K562 (cell line): ENCODE measurements around the gene TUSC7. TPM values are rescaled to one million over a fixed set of nuclear protein-coding genes. Genes with fewer than 3 reads are reported as not detected.

Source experiments
- ATAC-seq: fragments of 200-7000 bp; cut with Tn5 transposase; 3 replicates; pipeline ENCODE4 v1.9.1; 2020; ENCODE audit warnings: moderate library complexity
- BruUV-seq: library from RNA; stranded (reverse); fragments of 400-500 nt; replicated peaks from 2 replicates; lab custom pipeline; 2021; lab: Mats Ljungman, UMichigan
- CTCF ChIA-PET: fragments of 300-600 bp; formaldehyde crosslinking; extraction: SDS; loops from one replicate; lab custom pipeline; 2021; ENCODE audit warnings: low intra/inter-chr PET ratio; lab: Yijun Ruan, JAX
- POLR2A ChIA-PET: fragments of 300-600, 350-650 bp; sonication (Branson Sonifier 250); formaldehyde crosslinking; extraction: SDS; loops from one replicate; lab custom pipeline; 2021; ENCODE audit warnings: antibody characterized with exemption, inconsistent platforms; lab: Yijun Ruan, JAX
- DNase-seq, 4 experiments: peaks; one replicate each; pipeline versions ENCODE4 v3.0.0 to v3.0.0-alpha.2; 2011 to 2018; ENCODE audit warnings: low spot score in 3 of 4, mixed read lengths in 3 of 4; ENCODE audit errors: extremely low read depth in 1 of 4
- FAIRE-seq: peaks from 2 replicates; lab custom pipeline; 2011; peaks lifted over from hg19 to GRCh38; lab: Jason Lieb, UNC
- H2AFZ ChIP-seq: 2 replicates; pipeline ENCODE4 v1.6.0; 2011; ENCODE audit warnings: low read depth, low read length, control low read depth, inconsistent platforms
- H3K27ac ChIP-seq: fragments of 200-600 bp; 3 replicates; pipeline ENCODE4 v1.8.0; 2011; ENCODE audit warnings: low read depth, mild to moderate bottlenecking, control low read depth, inconsistent platforms, low read length, moderate library complexity, mixed read lengths; ENCODE audit errors: extremely low read depth
- H3K27me3 ChIP-seq, 2 experiments: fragments of 300-600 bp in 1 of 2; 2 replicates in 1 of 2; 3 replicates in 1 of 2; pipeline versions ENCODE4 v1.6.0 to v1.8.0; 2011; ENCODE audit warnings: inconsistent platforms in 2 of 2, low read length in 2 of 2, mild to moderate bottlenecking in 1 of 2, mixed read lengths in 1 of 2, moderate library complexity in 1 of 2; ENCODE audit not compliant: control insufficient read depth in 2 of 2, insufficient read depth in 2 of 2
- H3K36me3 ChIP-seq: fragments of 300-600 bp; 3 replicates; pipeline ENCODE4 v1.8.0; 2011; ENCODE audit warnings: mild to moderate bottlenecking, low read length, inconsistent platforms; ENCODE audit not compliant: control insufficient read depth, insufficient read depth
- H3K4me1 ChIP-seq, 2 experiments: fragments of 200-600 bp in 1 of 2; replicated peaks in 1 of 2; 2 replicates in 1 of 2; 3 replicates in 1 of 2; pipeline versions ENCODE4 v1.5.1 to v1.8.0; 2011; ENCODE audit warnings: inconsistent platforms in 2 of 2, low read length in 2 of 2, mild to moderate bottlenecking in 1 of 2, mixed read lengths in 1 of 2, moderate library complexity in 1 of 2; ENCODE audit not compliant: control insufficient read depth in 2 of 2, insufficient read depth in 2 of 2
- H3K4me2 ChIP-seq: 2 replicates; pipeline ENCODE4 v1.6.1; 2011; ENCODE audit warnings: low read length, control low read depth, inconsistent platforms, mixed read lengths; ENCODE audit not compliant: insufficient read depth
- H3K4me3 ChIP-seq: fragments of 200-600 bp; sonication (generic), shearing (Covaris generic); 2 replicates; pipeline ENCODE4 v1.5.1; 2016; ENCODE audit warnings: control low read depth, inconsistent platforms
- H3K79me2 ChIP-seq: fragments of 200-600 bp; 3 replicates; pipeline ENCODE4 v1.8.0; 2011; ENCODE audit warnings: low read length, inconsistent platforms; ENCODE audit not compliant: control insufficient read depth, insufficient read depth
- H3K9ac ChIP-seq, 2 experiments: 2 replicates each; pipeline versions ENCODE4 v1.6.0 to v1.6.1; 2011; ENCODE audit warnings: low read depth in 2 of 2, low read length in 2 of 2, control low read depth in 1 of 2, inconsistent platforms in 1 of 2, mild to moderate bottlenecking in 1 of 2, mixed read lengths in 1 of 2; ENCODE audit not compliant: insufficient read depth in 1 of 2
- H3K9me1 ChIP-seq: one replicate; pipeline ENCODE4 v1.6.0; 2011; ENCODE audit warnings: inconsistent platforms, mild to moderate bottlenecking, low read length, moderate library complexity; ENCODE audit not compliant: control insufficient read depth, insufficient read depth
- H3K9me3 ChIP-seq: replicated peaks from 2 replicates; pipeline ENCODE4 v1.5.1; 2011; ENCODE audit warnings: low read depth, low read length, inconsistent platforms; ENCODE audit not compliant: control insufficient read depth, insufficient read depth
- H4K20me1 ChIP-seq: replicated peaks from 2 replicates; pipeline ENCODE4 v1.6.1; 2011; ENCODE audit warnings: low read length, inconsistent platforms, mixed read lengths; ENCODE audit not compliant: control insufficient read depth, insufficient read depth
- C11orf30 ChIP-seq: fragments of 450-650 bp; IDR thresholded peaks from 2 replicates; pipeline ENCODE4 v1.6.1; 2016; ENCODE audit warnings: low read depth, mild to moderate bottlenecking
- CEBPZ ChIP-seq: fragments of 150-350 bp; IDR thresholded peaks from 2 replicates; pipeline ENCODE4 v1.6.1; 2014; ENCODE audit warnings: low read depth, mild to moderate bottlenecking, low read length, borderline replicate concordance
- CREB1 ChIP-seq, 2 experiments: sonication (generic) in 1 of 2; formaldehyde crosslinking in 1 of 2; IDR thresholded peaks; 2 replicates each; pipeline versions ENCODE4 v1.6.1 to v1.8.0; 2012 to 2022; ENCODE audit warnings: inconsistent platforms in 1 of 2, mild to moderate bottlenecking in 1 of 2, missing genetic modification reagents in 1 of 2, moderate library complexity in 1 of 2
- CREM ChIP-seq: IDR thresholded peaks from 2 replicates; pipeline ENCODE4 v1.6.1; 2014; ENCODE audit warnings: antibody characterized with exemption, low read depth
- DLX4 ChIP-seq: fragments of 250-450 bp; sonication (Bioruptor Pico); IDR thresholded peaks from 2 replicates; pipeline ENCODE4 v1.6.1; 2021; ENCODE audit warnings: mild to moderate bottlenecking
- ESRRB ChIP-seq: fragments of 250-450 bp; sonication (Bioruptor Pico); IDR thresholded peaks from 2 replicates; pipeline ENCODE4 v1.5.0; 2020; ENCODE audit warnings: mild to moderate bottlenecking, moderate library complexity, borderline replicate concordance
- GABPB1 ChIP-seq: sonication (generic); formaldehyde crosslinking; IDR thresholded peaks from 2 replicates; pipeline ENCODE4 v1.8.0; 2022; ENCODE audit warnings: mild to moderate bottlenecking, missing genetic modification reagents
- HCFC1 ChIP-seq: IDR thresholded peaks from 2 replicates; pipeline ENCODE4 v1.6.1; 2012; ENCODE audit warnings: low read depth, low read length, improper control_type of control experiment
- HNRNPUL1 ChIP-seq: fragments of 200-400 bp; formaldehyde crosslinking; IDR thresholded peaks from 2 replicates; pipeline ENCODE4 v1.6.1; 2017; ENCODE audit warnings: low read length
- LARP7 ChIP-seq: fragments of 450-650 bp; IDR thresholded peaks from 2 replicates; pipeline ENCODE4 v1.6.1; 2016
- POLR2A ChIP-seq: fragments of 450-650 bp; conservative IDR thresholded peaks from 2 replicates; pipeline ENCODE4 v1.6.1; 2016
- SLC30A9 ChIP-seq: fragments of 250-450 bp; sonication (Bioruptor Pico); IDR thresholded peaks from 2 replicates; pipeline ENCODE4 v1.8.0; 2022; ENCODE audit warnings: mild to moderate bottlenecking, moderate library complexity
- TAF9B ChIP-seq: fragments of 450-650 bp; IDR thresholded peaks from 2 replicates; pipeline ENCODE4 v1.6.1; 2018; ENCODE audit warnings: mild to moderate bottlenecking; ENCODE audit not compliant: partially characterized antibody
- ZBTB33 ChIP-seq: sonication (generic); formaldehyde crosslinking; IDR thresholded peaks from 2 replicates; pipeline ENCODE4 v1.8.1; 2023; ENCODE audit warnings: mild to moderate bottlenecking, missing genetic modification reagents
- ZNF717 ChIP-seq: fragments of 250-450 bp; sonication (Bioruptor Pico); IDR thresholded peaks from 2 replicates; pipeline ENCODE4 v1.5.0; 2021
- ZNF785 ChIP-seq: fragments of 250-450 bp; sonication (Bioruptor Pico); IDR thresholded peaks from 2 replicates; pipeline ENCODE4 v1.4.0; 2020; ENCODE audit warnings: mild to moderate bottlenecking
- WGBS: fragments of 100-300 bp; shearing (Covaris generic); methylation state at CpG from one replicate; pipeline ENCODE4 v1.1.6; 2016; ENCODE audit warnings: low coverage, mixed read lengths; ENCODE audit not compliant: insufficient coverage; ENCODE audit errors: missing lambda C conversion rate; 5-methylcytosine and 5-hydroxymethylcytosine counted together
- in situ Hi-C: fragments of 300-500 bp; cut with MboI; formaldehyde crosslinking; loops from 4 replicates; pipeline ENCODE4 v1.15.0; 2018; ENCODE audit warnings: inconsistent platforms, mixed read lengths
- intact Hi-C: fragments of 100-400 bp; cut with micrococcal nuclease; formaldehyde crosslinking; loops from 2 replicates; pipeline ENCODE4 v1.14.2; 2022
- polyA plus RNA-seq, 8 experiments: library from polyadenylated mRNA; depleted of rRNA in 4 of 8; stranded (reverse) in 5 of 8; unstranded in 3 of 8; fragments of >200 nt; fragmentation: Nextera tagmentation in 2 of 8; fragmentation: Illumina TruSeq in 1 of 8; extraction: Ambion mirVana in 2 of 8; extraction: Trizol in 1 of 8; gene quantifications; 2 replicates each; pipeline versions ENCODE4 v1.2.1 to v1.2.3, GENCODE V29; 2011 to 2014; ENCODE audit warnings: inconsistent platforms in 1 of 8, missing spikeins in 1 of 8
- total RNA-seq, 7 experiments: library from RNA; depleted of rRNA in 6 of 7; stranded (reverse); fragments of >200 nt in 6 of 7; fragmentation: Illumina TruSeq in 2 of 7; extraction: Trizol in 2 of 7; gene quantifications; 2 replicates each; pipeline versions ENCODE4 v1.2.1 to v1.2.3, GENCODE V29; 2011 to 2021; ENCODE audit warnings: low replicate concordance in 1 of 7

The TUSC7 gene
- total and polyA plus RNA-seq, 9 of the 15 experiments (the other 6 are each of a cell fraction or from before 2014, with no cell fraction given): not detected

GRCh38 chr3:116757315-116757714, 47.7 kb downstream of the TUSC7 start (continued):
- TF ChIP-seq CEBPZ (no peak), LARP7 (no peak), ZNF785 (no peak), ZNF717 (CRISPR knock-in tag) (no peak), C11orf30 (no peak)

- Histone ChIP-seq H4K20me1 (no peaks in the 10 kb centered on the region), H2AFZ (no peak overlapping the region), H3K9me1 (no peaks in the 10 kb centered on the region), H3K4me3 (no peak overlapping the region), H3K9me3 (no peaks in the 10 kb centered on the region), H3K4me2 (no peak overlapping the region), H3K27me3 (no peaks in the 10 kb centered on the region), H3K79me2 (no peaks in the 10 kb centered on the region), H3K36me3 (no peaks in the 10 kb centered on the region), H3K27ac (no peak overlapping the region), H3K4me1 (no peaks in the 10 kb centered on the region), H3K9ac (no peak overlapping the region)
- intact Hi-C loops (loop anchor here (5.0 kb wide), 1 partner anchor 937 kb away; no protein-coding TSS in a partner anchor), in situ Hi-C loops (loop anchor here (25.0 kb wide), 1 partner anchor 622 kb away; no protein-coding TSS in a partner anchor)
- no TSS peak for BruUV-seq
- ChIA-PET POLR2A (no interaction called here), CTCF (interaction anchor here (0.7 to 1.9 kb wide), 2 partner anchors 773 to 940 kb away, joined by 3 to 12 read pairs; no protein-coding TSS in a partner anchor)
- WGBS: 0% methylated on average over 1 of the region's 1 CpG
- TF ChIP-seq HCFC1 (no peak), CREM (no peak), HNRNPUL1 (no peak), DLX4 (no peak), GABPB1 (CRISPR knock-in tag) (no peak), POLR2A (no peak), ZBTB33 (CRISPR knock-in tag) (no peak), SLC30A9 (CRISPR knock-in tag) (no peak), TAF9B (no peak), ESRRB (CRISPR knock-in tag) (no peak), CREB1 (IDR thresholded peaks at IDR 0.05) (no peak), CREB1 (CRISPR knock-in tag; IDR thresholded peaks at IDR 0.05) (no peak)
- FAIRE-seq (no peak), DNase-seq (no peak), ATAC-seq (no peak)
These were observed 49.7 kb downstream of the TUSC7 start for GRCh38 chr3:116759316-116759715.
